SK-N-SH (cell line): Measurements from ENCODE around the gene SUN5. TPM values are rescaled to one million over a fixed set of nuclear protein-coding genes. Genes with fewer than 3 reads are reported as not detected.

ENCODE experiments used
- CTCF ChIA-PET: fragments of 300-600, 350-600 bp; formaldehyde crosslinking; extraction: SDS; loops from one replicate; lab custom pipeline; 2021; lab: Yijun Ruan, JAX
- POLR2A ChIA-PET: fragments of 350-600 bp; sonication (Branson Sonifier 250); formaldehyde crosslinking; extraction: SDS; loops from one replicate; lab custom pipeline; 2020; ENCODE audit warnings: antibody characterized with exemption, inconsistent platforms; lab: Yijun Ruan, JAX
- DNase-seq: peaks from one replicate; pipeline ENCODE4 v3.0.0; 2012
- H2AFZ ChIP-seq: fragments of 200-600 bp; sonication (generic); 2 replicates; pipeline ENCODE4 v1.8.1; 2016; ENCODE audit warnings: antibody characterized with exemption, mild to moderate bottlenecking, low read depth
- H3F3A ChIP-seq: fragments of 200-600 bp; sonication (generic); replicated peaks from 2 replicates; pipeline ENCODE3; 2016; ENCODE audit warnings: antibody characterized with exemption, mild to moderate bottlenecking; ENCODE audit not compliant: insufficient read depth
- H3K27ac ChIP-seq, 2 experiments: fragments of 200-500 bp in 1 of 2; fragments of 200-600 bp in 1 of 2; sonication (Bioruptor generic) in 1 of 2; sonication (generic), shearing (Covaris generic) in 1 of 2; 2 replicates each; pipeline versions ENCODE4 v1.5.1 to v1.6.1; 2014 to 2016; ENCODE audit warnings: low read depth in 2 of 2, inconsistent platforms in 1 of 2, low read length in 1 of 2, mild to moderate bottlenecking in 1 of 2, mixed read lengths in 1 of 2
- H3K27me3 ChIP-seq: fragments of 200-600 bp; sonication (generic), shearing (Covaris generic); 2 replicates; pipeline ENCODE4 v1.6.1; 2016; ENCODE audit warnings: mixed run types; ENCODE audit not compliant: insufficient read depth
- H3K36me3 ChIP-seq, 2 experiments: fragments of 200-500 bp in 1 of 2; fragments of 200-600 bp in 1 of 2; sonication (Bioruptor generic) in 1 of 2; sonication (generic) in 1 of 2; replicated peaks in 1 of 2; 2 replicates each; pipeline versions ENCODE3 to v1.5.1; 2014 to 2016; ENCODE audit warnings: low read length in 1 of 2, mild to moderate bottlenecking in 1 of 2; ENCODE audit not compliant: insufficient read depth in 2 of 2, control insufficient read depth in 1 of 2
- H3K4me1 ChIP-seq, 2 experiments: fragments of 200-500 bp in 1 of 2; fragments of 200-600 bp in 1 of 2; sonication (Bioruptor generic) in 1 of 2; sonication (generic), shearing (Covaris generic) in 1 of 2; 2 replicates each; pipeline versions ENCODE4 v1.5.1 to v1.6.1; 2014 to 2016; ENCODE audit warnings: low read depth in 1 of 2, low read length in 1 of 2, mixed run types in 1 of 2; ENCODE audit not compliant: insufficient read depth in 2 of 2, control insufficient read depth in 1 of 2
- H3K4me2 ChIP-seq: fragments of 200-600 bp; sonication (generic), shearing (Covaris generic); 2 replicates; pipeline ENCODE4 v1.6.1; 2017; ENCODE audit warnings: mixed run types
- H3K4me3 ChIP-seq, 2 experiments: fragments of 200-500 bp in 1 of 2; fragments of 200-600 bp in 1 of 2; sonication (Bioruptor generic) in 1 of 2; sonication (generic), shearing (Covaris generic) in 1 of 2; 2 replicates each; pipeline versions ENCODE4 v1.5.1 to v1.8.1; 2014 to 2016; ENCODE audit warnings: low read depth in 2 of 2, inconsistent platforms in 1 of 2, low read length in 1 of 2, mild to moderate bottlenecking in 1 of 2, mixed read lengths in 1 of 2, moderate library complexity in 1 of 2
- H3K79me2 ChIP-seq: fragments of 200-600 bp; sonication (generic); 2 replicates; pipeline ENCODE4 v1.8.1; 2017; ENCODE audit warnings: mild to moderate bottlenecking; ENCODE audit not compliant: insufficient read depth
- H3K9ac ChIP-seq: fragments of 200-600 bp; sonication (generic); 2 replicates; pipeline ENCODE4 v1.6.1; 2017; ENCODE audit warnings: mixed run types
- H3K9me2 ChIP-seq: fragments of 200-600 bp; sonication (generic); 2 replicates; pipeline ENCODE4 v1.6.1; 2017; ENCODE audit warnings: mixed run types
- H3K9me3 ChIP-seq: fragments of 200-600 bp; sonication (generic); 2 replicates; pipeline ENCODE4 v1.6.1; 2017; ENCODE audit warnings: mixed run types, mild to moderate bottlenecking, moderate library complexity
- H4K20me1 ChIP-seq: fragments of 200-600 bp; sonication (generic); 2 replicates; pipeline ENCODE4 v1.6.1; 2017; ENCODE audit warnings: mild to moderate bottlenecking, mixed run types; ENCODE audit not compliant: insufficient read depth
- CHD2 ChIP-seq: fragments of 150-350 bp; IDR thresholded peaks from 2 replicates; pipeline ENCODE4 v1.6.1; 2018; ENCODE audit warnings: low read length; ENCODE audit not compliant: partially characterized antibody
- FOSL2 ChIP-seq: IDR thresholded peaks from 2 replicates; pipeline ENCODE4 v1.4.0; 2012; ENCODE audit warnings: low read depth, mild to moderate bottlenecking, moderate library complexity, borderline replicate concordance
- FOXJ3 ChIP-seq: sonication (generic); formaldehyde crosslinking; IDR thresholded peaks from 2 replicates; pipeline ENCODE4 v1.5.1; 2020; ENCODE audit warnings: mild to moderate bottlenecking, missing genetic modification reagents
- GATA2 ChIP-seq: sonication (generic); formaldehyde crosslinking; IDR thresholded peaks from 2 replicates; pipeline ENCODE4 v1.5.0; 2020; ENCODE audit warnings: mild to moderate bottlenecking, missing genetic modification reagents
- NFIC ChIP-seq: IDR thresholded peaks from 2 replicates; pipeline ENCODE4 v1.4.0; 2012; ENCODE audit warnings: borderline replicate concordance
- RXRA ChIP-seq: IDR thresholded peaks from 2 replicates; pipeline ENCODE4 v1.4.0; 2012; ENCODE audit warnings: low read depth, mild to moderate bottlenecking, borderline replicate concordance
- TAF1 ChIP-seq: IDR thresholded peaks from 2 replicates; pipeline ENCODE4 v1.6.1; 2012; ENCODE audit warnings: low read depth, mild to moderate bottlenecking, low read length, moderate library complexity, borderline replicate concordance
- TCF12 ChIP-seq: IDR thresholded peaks from 2 replicates; pipeline ENCODE4 v1.4.0; 2012
- TEAD4 ChIP-seq: IDR thresholded peaks from 2 replicates; pipeline ENCODE4 v1.4.0; 2012; ENCODE audit warnings: mild to moderate bottlenecking, borderline replicate concordance; ENCODE audit not compliant: insufficient read depth
- WGBS: methylation state at CpG from one replicate; pipeline ENCODE4 v1.1.6; 2017; ENCODE audit warnings: low lambda C conversion rate; 5-methylcytosine and 5-hydroxymethylcytosine counted together
- polyA plus RNA-seq, 3 experiments: library from polyadenylated mRNA; depleted of rRNA; stranded (reverse); fragments of >200 nt; gene quantifications; 2 replicates each; pipeline ENCODE4 v1.2.3, GENCODE V29; 2012
- TF ChIP-seq, protein P1 (sequence below): fragments of 150-350 bp; IDR thresholded peaks from 2 replicates; pipeline ENCODE4 v1.6.1; 2016; ENCODE audit warnings: mild to moderate bottlenecking, low read depth, low read length
- TF ChIP-seq, protein P2 (sequence below): IDR thresholded peaks from 2 replicates; pipeline ENCODE4; 2012
- TF ChIP-seq, protein P3 (sequence below): IDR thresholded peaks from 2 replicates; pipeline ENCODE4 v1.4.0; 2012; ENCODE audit warnings: low read depth, borderline replicate concordance
- TF ChIP-seq, protein P4 (sequence below): fragments of 200-600 bp; sonication (generic); IDR thresholded peaks from 2 replicates; pipeline ENCODE4 v1.6.1; 2017; ENCODE audit warnings: antibody characterized with exemption, mild to moderate bottlenecking, moderate library complexity

SUN5 gene
- polyA plus RNA-seq, 1 of the 3 experiments (the other 2 are of a cell fraction), result not detected

DNA sequence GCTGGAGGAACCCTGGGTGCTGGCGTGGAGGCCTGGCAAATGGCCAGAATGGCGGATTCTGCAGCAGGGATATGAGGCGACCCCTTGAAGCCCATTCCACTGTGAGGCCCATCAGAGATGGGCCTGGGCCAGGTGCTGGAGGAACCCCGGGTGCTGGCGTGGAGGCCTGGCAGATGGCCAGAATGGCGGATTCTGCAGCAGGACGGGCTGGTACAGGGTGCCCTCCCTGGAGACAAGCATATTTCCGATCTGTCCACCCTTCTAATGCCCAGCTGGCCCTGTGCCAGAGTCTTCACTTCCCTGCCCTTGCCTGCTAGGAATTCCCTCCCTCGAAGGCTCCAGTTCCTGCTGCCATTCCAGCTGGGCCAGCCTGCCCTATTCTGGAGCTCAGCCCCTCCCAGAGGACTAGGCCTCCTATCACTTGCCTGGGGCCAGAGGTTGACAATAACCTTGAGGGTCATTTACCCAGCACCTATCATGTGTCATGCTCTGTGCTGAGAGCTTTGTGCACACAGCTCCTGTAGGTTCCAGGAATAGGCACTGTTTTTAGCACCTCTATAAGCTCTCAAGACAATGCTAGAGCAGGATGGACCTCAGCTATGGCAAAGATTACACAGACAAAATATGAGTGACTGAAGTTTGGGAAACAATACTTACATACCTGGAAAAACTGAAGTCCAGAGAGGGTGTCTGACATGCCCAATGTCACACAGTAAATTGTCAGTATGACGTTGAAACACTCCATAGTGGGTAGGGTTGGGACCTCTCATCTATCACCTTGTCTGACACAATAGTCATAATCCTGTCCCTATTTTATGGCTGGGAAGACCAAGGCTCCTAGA lies 21.4 kb downstream of the SUN5 start (continued):
- TF ChIP-seq, protein P1, sequence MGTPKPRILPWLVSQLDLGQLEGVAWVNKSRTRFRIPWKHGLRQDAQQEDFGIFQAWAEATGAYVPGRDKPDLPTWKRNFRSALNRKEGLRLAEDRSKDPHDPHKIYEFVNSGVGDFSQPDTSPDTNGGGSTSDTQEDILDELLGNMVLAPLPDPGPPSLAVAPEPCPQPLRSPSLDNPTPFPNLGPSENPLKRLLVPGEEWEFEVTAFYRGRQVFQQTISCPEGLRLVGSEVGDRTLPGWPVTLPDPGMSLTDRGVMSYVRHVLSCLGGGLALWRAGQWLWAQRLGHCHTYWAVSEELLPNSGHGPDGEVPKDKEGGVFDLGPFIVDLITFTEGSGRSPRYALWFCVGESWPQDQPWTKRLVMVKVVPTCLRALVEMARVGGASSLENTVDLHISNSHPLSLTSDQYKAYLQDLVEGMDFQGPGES, result no peak
- no peak for TF ChIP-seq NFIC
- TF ChIP-seq RXRA, result no peak
- TF ChIP-seq, protein P2, sequence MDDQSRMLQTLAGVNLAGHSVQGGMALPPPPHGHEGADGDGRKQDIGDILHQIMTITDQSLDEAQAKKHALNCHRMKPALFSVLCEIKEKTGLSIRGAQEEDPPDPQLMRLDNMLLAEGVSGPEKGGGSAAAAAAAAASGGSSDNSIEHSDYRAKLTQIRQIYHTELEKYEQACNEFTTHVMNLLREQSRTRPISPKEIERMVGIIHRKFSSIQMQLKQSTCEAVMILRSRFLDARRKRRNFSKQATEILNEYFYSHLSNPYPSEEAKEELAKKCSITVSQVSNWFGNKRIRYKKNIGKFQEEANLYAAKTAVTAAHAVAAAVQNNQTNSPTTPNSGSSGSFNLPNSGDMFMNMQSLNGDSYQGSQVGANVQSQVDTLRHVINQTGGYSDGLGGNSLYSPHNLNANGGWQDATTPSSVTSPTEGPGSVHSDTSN, result no peak
- TF ChIP-seq TEAD4, result no peak
- TF ChIP-seq GATA2, result no peak
- TF ChIP-seq, protein P3, sequence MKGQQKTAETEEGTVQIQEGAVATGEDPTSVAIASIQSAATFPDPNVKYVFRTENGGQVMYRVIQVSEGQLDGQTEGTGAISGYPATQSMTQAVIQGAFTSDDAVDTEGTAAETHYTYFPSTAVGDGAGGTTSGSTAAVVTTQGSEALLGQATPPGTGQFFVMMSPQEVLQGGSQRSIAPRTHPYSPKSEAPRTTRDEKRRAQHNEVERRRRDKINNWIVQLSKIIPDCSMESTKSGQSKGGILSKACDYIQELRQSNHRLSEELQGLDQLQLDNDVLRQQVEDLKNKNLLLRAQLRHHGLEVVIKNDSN, result no peak
- TF ChIP-seq, protein P4, sequence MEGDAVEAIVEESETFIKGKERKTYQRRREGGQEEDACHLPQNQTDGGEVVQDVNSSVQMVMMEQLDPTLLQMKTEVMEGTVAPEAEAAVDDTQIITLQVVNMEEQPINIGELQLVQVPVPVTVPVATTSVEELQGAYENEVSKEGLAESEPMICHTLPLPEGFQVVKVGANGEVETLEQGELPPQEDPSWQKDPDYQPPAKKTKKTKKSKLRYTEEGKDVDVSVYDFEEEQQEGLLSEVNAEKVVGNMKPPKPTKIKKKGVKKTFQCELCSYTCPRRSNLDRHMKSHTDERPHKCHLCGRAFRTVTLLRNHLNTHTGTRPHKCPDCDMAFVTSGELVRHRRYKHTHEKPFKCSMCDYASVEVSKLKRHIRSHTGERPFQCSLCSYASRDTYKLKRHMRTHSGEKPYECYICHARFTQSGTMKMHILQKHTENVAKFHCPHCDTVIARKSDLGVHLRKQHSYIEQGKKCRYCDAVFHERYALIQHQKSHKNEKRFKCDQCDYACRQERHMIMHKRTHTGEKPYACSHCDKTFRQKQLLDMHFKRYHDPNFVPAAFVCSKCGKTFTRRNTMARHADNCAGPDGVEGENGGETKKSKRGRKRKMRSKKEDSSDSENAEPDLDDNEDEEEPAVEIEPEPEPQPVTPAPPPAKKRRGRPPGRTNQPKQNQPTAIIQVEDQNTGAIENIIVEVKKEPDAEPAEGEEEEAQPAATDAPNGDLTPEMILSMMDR, result no peak
- no peak for TF ChIP-seq TCF12
- TF ChIP-seq FOXJ3 (CRISPR knock-in tag), result no peak
- TF ChIP-seq FOSL2, result no peak
- no peak for TF ChIP-seq CHD2

DNA sequence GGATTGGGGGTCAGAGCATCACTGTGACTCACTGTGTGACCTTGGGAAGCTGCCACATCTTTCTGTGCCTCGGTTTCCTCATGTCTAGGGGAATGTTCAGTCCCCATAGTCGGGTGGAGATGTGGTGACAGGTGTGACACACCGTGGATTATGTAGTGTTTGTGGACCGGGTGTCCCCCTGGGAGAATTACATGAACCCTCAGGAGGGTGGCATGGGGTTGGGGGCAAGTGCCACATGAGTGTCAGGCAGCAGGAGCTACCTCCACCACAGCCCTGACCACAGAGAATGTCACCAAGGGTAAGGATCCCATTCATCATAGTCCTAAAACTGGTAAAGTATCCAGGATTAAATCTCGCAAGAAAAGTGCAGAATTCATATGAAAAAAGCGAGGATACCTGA lies 23.2 kb downstream of the SUN5 start:
- Histone ChIP-seq H3K27me3 (no peaks in the 10 kb centered on the region; the same call in 1 of the 2 replicates), H3K9ac (no peak overlapping the region), H3K4me3 (no peak overlapping the region), H3K36me3 (no peaks in the 10 kb centered on the region), H3K79me2 (no peaks in the 10 kb centered on the region), H3K4me2 (no peak overlapping the region)
- DNase-seq, result no peak
- TF ChIP-seq TAF1, result no peak
- TF ChIP-seq, all 33 proteins: peak for 0
- ChIA-PET CTCF (no interaction called here), POLR2A (no interaction called here)
- Histone ChIP-seq H2AFZ (no peak overlapping the region), H3K9me3 (no peaks in the 10 kb centered on the region), H3K9me2 (no peaks in the 10 kb centered on the region), H3K27ac (no peak overlapping the region), H3F3A (no peaks in the 10 kb centered on the region), H4K20me1 (no peaks in the 10 kb centered on the region), H3K4me1 (peaks cover 0 to 3% of the 10 kb centered on the region in 2 experiments; a peak in 1 of 4 replicates)
- 30% methylated on average over 6 of the region's 6 CpGs for WGBS
